Stimulated activated CD4-positive, alpha-beta T cell treated with anti-CD3 and anti-CD28 coated beads, Interleukin-12 subunit alpha, Interleukin-12 subunit beta, amount 100 ng/mL, for 48 hours (primary cell): Measurements from ENCODE around the gene WDR27.
"Not testable (repeated sequence)": the region's sequence is repeated elsewhere in the genome, so short reads cannot be mapped to it uniquely, and the experiment has no call there.

Experiments used
- DNase-seq, 3 donors: peaks; one replicate each; pipeline ENCODE4 v3.0.0-alpha.2; 2020; ENCODE audit warnings: low read depth in 2 of 3, low spot score in 1 of 3

WDR27 gene

GRCh38 chr6:169618526-169619490 is 83.0 kb downstream of the WDR27 start:
- no peak for DNase-seq

- no peak for DNase-seq
These were observed 84.3 kb downstream of the WDR27 start for GRCh38 chr6:169617562-169617961.

GRCh38 chr6:169608609-169609008 is 93.2 kb downstream of the WDR27 start:
- not testable (repeated sequence) for DNase-seq

- no peak for DNase-seq
These were observed 97.8 kb downstream of the WDR27 start for GRCh38 chr6:169604076-169604475.

GRCh38 chr6:169601129-169601528 is 100.7 kb downstream of the WDR27 start:
- not testable (repeated sequence) for DNase-seq

- no peak for DNase-seq
These were observed 109.3 kb downstream of the WDR27 start for GRCh38 chr6:169592558-169592957.

- no peak for DNase-seq
These were observed 110.2 kb downstream of the WDR27 start for GRCh38 chr6:169591616-169592015.

GRCh38 chr6:169590376-169590939 is 111.4 kb downstream of the WDR27 start:
- no peak for DNase-seq

- DNase-seq, result no peak
These were observed 112.1 kb downstream of the WDR27 start for GRCh38 chr6:169589699-169590257.

- DNase-seq, result peak in 1 of 3 donors; percentile 1
These were observed 112.5 kb downstream of the WDR27 start for GRCh38 chr6:169589293-169589692.

GRCh38 chr6:169587975-169588374 is 113.9 kb downstream of the WDR27 start:
- DNase-seq, result no peak

GRCh38 chr6:169583886-169584541 is 117.8 kb downstream of the WDR27 start:
- no peak for DNase-seq

- no peak for DNase-seq
These were observed 122.3 kb downstream of the WDR27 start for GRCh38 chr6:169579407-169580111.

- DNase-seq, result no peak
These were observed 123.9 kb downstream of the WDR27 start for GRCh38 chr6:169577974-169578373.

- no peak for DNase-seq
These were observed 124.6 kb downstream of the WDR27 start for GRCh38 chr6:169577236-169577635.

- no peak for DNase-seq
These were observed 126.0 kb downstream of the WDR27 start for GRCh38 chr6:169575821-169576220.

- no peak for DNase-seq
These were observed 126.5 kb downstream of the WDR27 start for GRCh38 chr6:169575365-169575764.

GRCh38 chr6:169574420-169574819 is 127.4 kb downstream of the WDR27 start:
- DNase-seq, result no peak

- DNase-seq, result no peak
These were observed 127.9 kb downstream of the WDR27 start for GRCh38 chr6:169573883-169574282.

- no peak for DNase-seq
These were observed 130.5 kb downstream of the WDR27 start for GRCh38 chr6:169571123-169571962.
